HepG2 (cell line): Measurements from ENCODE around the gene EHBP1. TPM values are rescaled to one million over a fixed set of nuclear protein-coding genes. Genes with fewer than 3 reads are reported as not detected.

Experiments used
- AGO1 ChIP-seq: fragments of 200-400 bp; formaldehyde crosslinking; IDR thresholded peaks from 2 replicates; pipeline ENCODE4 v1.6.1; 2017; ENCODE audit warnings: mild to moderate bottlenecking, low read depth, low read length, moderate library complexity; ENCODE audit not compliant: poor library complexity, severe bottlenecking
- ARID4A ChIP-seq: sonication (generic); formaldehyde crosslinking; IDR thresholded peaks from 2 replicates; pipeline ENCODE4 v1.5.0; 2020; ENCODE audit warnings: mild to moderate bottlenecking, missing genetic modification reagents, borderline replicate concordance
- MED13 ChIP-seq: sonication (generic); formaldehyde crosslinking; IDR thresholded peaks from 2 replicates; pipeline ENCODE4 v1.5.0; 2020; ENCODE audit warnings: missing genetic modification reagents
- REST ChIP-seq, 2 experiments: IDR thresholded peaks; 2 replicates each; pipeline ENCODE4 v1.6.1; 2011 to 2012; ENCODE audit warnings: low read length in 2 of 2, borderline replicate concordance in 1 of 2, low read depth in 1 of 2, mild to moderate bottlenecking in 1 of 2, moderate library complexity in 1 of 2
- SMAD1 ChIP-seq: sonication (generic); formaldehyde crosslinking; IDR thresholded peaks from 2 replicates; pipeline ENCODE4 v1.4.0; 2020; ENCODE audit warnings: missing genetic modification reagents, low read depth, mild to moderate bottlenecking, borderline replicate concordance
- SMAD3 ChIP-seq: sonication (generic); formaldehyde crosslinking; IDR thresholded peaks from 2 replicates; pipeline ENCODE4 v1.4.0; 2020; ENCODE audit warnings: missing genetic modification reagents
- SPEN ChIP-seq: sonication (generic); formaldehyde crosslinking; IDR thresholded peaks from 2 replicates; pipeline ENCODE4 v1.5.1; 2020; ENCODE audit warnings: low read depth, mild to moderate bottlenecking, missing genetic modification reagents
- TEAD2 ChIP-seq: sonication (generic); formaldehyde crosslinking; IDR thresholded peaks from 2 replicates; pipeline ENCODE4 v1.9.0; 2021; ENCODE audit warnings: missing genetic modification reagents
- ZKSCAN5 ChIP-seq: sonication (generic); formaldehyde crosslinking; IDR thresholded peaks from 2 replicates; pipeline ENCODE4 v1.5.1; 2020; ENCODE audit warnings: mild to moderate bottlenecking, missing genetic modification reagents
- ZNF629 ChIP-seq: sonication (generic); formaldehyde crosslinking; conservative IDR thresholded peaks from 2 replicates; pipeline ENCODE4 v1.5.0; 2020; ENCODE audit warnings: missing genetic modification reagents
- ZSCAN9 ChIP-seq: IDR thresholded peaks from 2 replicates; pipeline ENCODE4 v1.6.1; 2016; ENCODE audit warnings: borderline replicate concordance
- polyA plus RNA-seq, 8 experiments: library from polyadenylated mRNA; depleted of rRNA in 3 of 8; stranded (reverse) in 7 of 8; unstranded in 1 of 8; fragments of >200 nt; fragmentation: Illumina TruSeq in 4 of 8; extraction: Trizol in 4 of 8; gene quantifications; 2 replicates each; pipeline versions ENCODE4 v1.2.1 to v1.2.3, GENCODE V29; 2011 to 2016; ENCODE audit warnings: low read depth in 4 of 8, missing spikeins in 1 of 8, mixed read lengths in 1 of 8; ENCODE audit not compliant: insufficient read depth in 1 of 8
- total RNA-seq, 5 experiments: library from RNA; depleted of rRNA; stranded (reverse); fragments of >200 nt; fragmentation: Illumina TruSeq; extraction: Trizol; gene quantifications; 2 replicates each; pipeline ENCODE4 v1.2.3, GENCODE V29; 2016; ENCODE audit warnings: low read depth in 1 of 5
- TF ChIP-seq, protein P1 (sequence below): sonication (generic); formaldehyde crosslinking; IDR thresholded peaks from 2 replicates; pipeline ENCODE4 v1.4.0; 2020; ENCODE audit warnings: missing genetic modification reagents
- TF ChIP-seq, protein P2 (sequence below): sonication (generic); formaldehyde crosslinking; IDR thresholded peaks from 2 replicates; pipeline ENCODE4 v1.4.0; 2020; ENCODE audit warnings: mild to moderate bottlenecking, low read depth, missing genetic modification reagents
- TF ChIP-seq, protein P3 (sequence below): sonication (generic); formaldehyde crosslinking; conservative IDR thresholded peaks from 2 replicates; pipeline ENCODE4 v1.8.0; 2022; ENCODE audit warnings: mild to moderate bottlenecking, moderate library complexity, missing genetic modification reagents

The EHBP1 gene
- total and polyA plus RNA-seq, 2 of the 13 experiments (the other 11 are each of a cell fraction or from before 2014, with no cell fraction given), result 93.5 to 146 TPM

GRCh38 chr2:62705859-62706720 is 577 bp downstream of the EHBP1 start (continued):
- peak; percentile 56; the same call in 1 of the 2 replicates for TF ChIP-seq ARID4A (CRISPR knock-in tag)
- TF ChIP-seq MED13 (CRISPR knock-in tag), result peak; percentile 87
- TF ChIP-seq, protein P1, sequence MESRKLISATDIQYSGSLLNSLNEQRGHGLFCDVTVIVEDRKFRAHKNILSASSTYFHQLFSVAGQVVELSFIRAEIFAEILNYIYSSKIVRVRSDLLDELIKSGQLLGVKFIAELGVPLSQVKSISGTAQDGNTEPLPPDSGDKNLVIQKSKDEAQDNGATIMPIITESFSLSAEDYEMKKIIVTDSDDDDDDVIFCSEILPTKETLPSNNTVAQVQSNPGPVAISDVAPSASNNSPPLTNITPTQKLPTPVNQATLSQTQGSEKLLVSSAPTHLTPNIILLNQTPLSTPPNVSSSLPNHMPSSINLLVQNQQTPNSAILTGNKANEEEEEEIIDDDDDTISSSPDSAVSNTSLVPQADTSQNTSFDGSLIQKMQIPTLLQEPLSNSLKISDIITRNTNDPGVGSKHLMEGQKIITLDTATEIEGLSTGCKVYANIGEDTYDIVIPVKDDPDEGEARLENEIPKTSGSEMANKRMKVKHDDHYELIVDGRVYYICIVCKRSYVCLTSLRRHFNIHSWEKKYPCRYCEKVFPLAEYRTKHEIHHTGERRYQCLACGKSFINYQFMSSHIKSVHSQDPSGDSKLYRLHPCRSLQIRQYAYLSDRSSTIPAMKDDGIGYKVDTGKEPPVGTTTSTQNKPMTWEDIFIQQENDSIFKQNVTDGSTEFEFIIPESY (CRISPR knock-in tag), result peak; percentile 43; the same call in 1 of the 2 replicates
- TF ChIP-seq REST (IDR thresholded peaks at IDR 0.05; ENCODE audit: borderline replicate concordance in 1 of 2, low read depth in 1 of 2, low read length in 2 of 2), result peak in 1 of 2 experiments; percentile 48; a peak in 1 of 4 replicates
- TF ChIP-seq, protein P2, sequence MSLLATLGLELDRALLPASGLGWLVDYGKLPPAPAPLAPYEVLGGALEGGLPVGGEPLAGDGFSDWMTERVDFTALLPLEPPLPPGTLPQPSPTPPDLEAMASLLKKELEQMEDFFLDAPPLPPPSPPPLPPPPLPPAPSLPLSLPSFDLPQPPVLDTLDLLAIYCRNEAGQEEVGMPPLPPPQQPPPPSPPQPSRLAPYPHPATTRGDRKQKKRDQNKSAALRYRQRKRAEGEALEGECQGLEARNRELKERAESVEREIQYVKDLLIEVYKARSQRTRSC (CRISPR knock-in tag), result 0 out of 2 replicates have a peak, but pooled peaks have one; percentile 10
- TF ChIP-seq ZNF629, result no peak
- peak; percentile 19 for TF ChIP-seq AGO1
- peak; percentile 32 for TF ChIP-seq ZKSCAN5 (CRISPR knock-in tag)
- peak; percentile 45; the same call in 1 of the 2 replicates for TF ChIP-seq ZSCAN9 (CRISPR knock-in tag)
- TF ChIP-seq, protein P3, sequence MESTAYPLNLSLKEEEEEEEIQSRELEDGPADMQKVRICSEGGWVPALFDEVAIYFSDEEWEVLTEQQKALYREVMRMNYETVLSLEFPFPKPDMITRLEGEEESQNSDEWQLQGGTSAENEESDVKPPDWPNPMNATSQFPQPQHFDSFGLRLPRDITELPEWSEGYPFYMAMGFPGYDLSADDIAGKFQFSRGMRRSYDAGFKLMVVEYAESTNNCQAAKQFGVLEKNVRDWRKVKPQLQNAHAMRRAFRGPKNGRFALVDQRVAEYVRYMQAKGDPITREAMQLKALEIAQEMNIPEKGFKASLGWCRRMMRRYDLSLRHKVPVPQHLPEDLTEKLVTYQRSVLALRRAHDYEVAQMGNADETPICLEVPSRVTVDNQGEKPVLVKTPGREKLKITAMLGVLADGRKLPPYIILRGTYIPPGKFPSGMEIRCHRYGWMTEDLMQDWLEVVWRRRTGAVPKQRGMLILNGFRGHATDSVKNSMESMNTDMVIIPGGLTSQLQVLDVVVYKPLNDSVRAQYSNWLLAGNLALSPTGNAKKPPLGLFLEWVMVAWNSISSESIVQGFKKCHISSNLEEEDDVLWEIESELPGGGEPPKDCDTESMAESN, result peak; percentile 5
- TF ChIP-seq SPEN (CRISPR knock-in tag), result peak; percentile 27; the same call in 1 of the 2 replicates
- 0 out of 2 replicates have a peak, but pooled peaks have one; percentile 68 for TF ChIP-seq TEAD2 (CRISPR knock-in tag)
- TF ChIP-seq SMAD1 (CRISPR knock-in tag), result no peak
- TF ChIP-seq SMAD3 (CRISPR knock-in tag), result 0 out of 2 replicates have a peak, but pooled peaks have one; percentile 33
